ENCODE results near the gene EIF4G3. TPM values are rescaled to one million over a fixed set of nuclear protein-coding genes. Genes with fewer than 3 reads are reported as not detected.
"Not testable (repeated sequence)": the region's sequence is repeated elsewhere in the genome, so short reads cannot be mapped to it uniquely, and the experiment has no call there.

The EIF4G3 gene
- total RNA-seq, 4 donors from 2014 or later: 41.2 to 57.3 (median 50.0) TPM

- TF ChIP-seq POLR2A (IDR thresholded peaks at IDR 0.05): no peak
- TF ChIP-seq EP300 (IDR thresholded peaks at IDR 0.05): no peak
- TF ChIP-seq CTCF (IDR thresholded peaks at IDR 0.05): no peak
- Histone ChIP-seq H3K36me3 (peaks cover 0 to 39% (median 0%) of the 10 kb centered on the region in 3 donors), H3K4me3 (no peak overlapping the region), H3K9me3 (no peaks in the 10 kb centered on the region), H3K27ac (no peak overlapping the region), H3K4me1 (no peaks in the 10 kb centered on the region), H3K27me3 (no peaks in the 10 kb centered on the region)
- WGBS, 2 donors: 93% methylated on average over 4 of the region's 4 CpGs
- no peak for DNase-seq (ENCODE audit: low spot score in 2 of 2)
Observed at GRCh38 chr1:20814534-20814871, 362.2 kb downstream of the EIF4G3 start.

GRCh38 chr1:20811916-20812315 is 364.8 kb downstream of the EIF4G3 start:
- no peak for DNase-seq (ENCODE audit: low spot score in 2 of 2)
- Histone ChIP-seq H3K4me1 (no peaks in the 10 kb centered on the region), H3K9me3 (no peaks in the 10 kb centered on the region), H3K27ac (no peak overlapping the region), H3K4me3 (no peak overlapping the region), H3K27me3 (no peaks in the 10 kb centered on the region), H3K36me3 (peaks cover 0 to 46% (median 0%) of the 10 kb centered on the region in 3 donors)
- TF ChIP-seq CTCF (IDR thresholded peaks at IDR 0.05): no peak
- 87 to 90% methylated on average over 5 of the region's 5 CpGs for WGBS, 2 donors

GRCh38 chr1:20793236-20793635 is 383.5 kb downstream of the EIF4G3 start:
- no peaks in the 10 kb centered on the region for H3K9me3 ChIP-seq
- 98% methylated on average over 4 of the region's 4 CpGs for WGBS, 2 donors
- H3K27ac ChIP-seq: no peak overlapping the region
- no peaks in the 10 kb centered on the region for H3K27me3 ChIP-seq
- no peaks in the 10 kb centered on the region for H3K36me3 ChIP-seq
- no peak for TF ChIP-seq CTCF (IDR thresholded peaks at IDR 0.05)
- TF ChIP-seq EP300 (IDR thresholded peaks at IDR 0.05): no peak
- TF ChIP-seq POLR2A (IDR thresholded peaks at IDR 0.05): no peak
- peaks cover 0 to 3% (median under 1%) of the 10 kb centered on the region in 4 donors for H3K4me1 ChIP-seq
- no peak for DNase-seq (ENCODE audit: low spot score in 2 of 2)
- no peak overlapping the region for H3K4me3 ChIP-seq

GRCh38 chr1:20792196-20792595 is 384.5 kb downstream of the EIF4G3 start:
- H3K9me3 ChIP-seq: no peaks in the 10 kb centered on the region
- TF ChIP-seq EP300 (IDR thresholded peaks at IDR 0.05) (no peak), POLR2A (IDR thresholded peaks at IDR 0.05) (no peak), CTCF (IDR thresholded peaks at IDR 0.05) (no peak)
- DNase-seq (ENCODE audit: low spot score in 2 of 2): no peak
- no peaks in the 10 kb centered on the region for H3K36me3 ChIP-seq
- 77 to 85% methylated on average over 2 of the region's 2 CpGs for WGBS, 2 donors
- H3K27me3 ChIP-seq: no peaks in the 10 kb centered on the region
- H3K27ac ChIP-seq: no peak overlapping the region
- peaks cover 0 to 8% (median 5%) of the 10 kb centered on the region in 4 donors for H3K4me1 ChIP-seq
- no peak overlapping the region for H3K4me3 ChIP-seq

- Histone ChIP-seq H3K9me3 (no peaks in the 10 kb centered on the region), H3K27ac (no peak overlapping the region), H3K36me3 (no peaks in the 10 kb centered on the region), H3K4me1 (peaks cover 0 to 8% (median 5%) of the 10 kb centered on the region in 4 donors), H3K4me3 (no peak overlapping the region), H3K27me3 (no peaks in the 10 kb centered on the region)
- no peak for DNase-seq (ENCODE audit: low spot score in 2 of 2)
- no peak for TF ChIP-seq CTCF (IDR thresholded peaks at IDR 0.05)
- no peak for TF ChIP-seq POLR2A (IDR thresholded peaks at IDR 0.05)
- TF ChIP-seq EP300 (IDR thresholded peaks at IDR 0.05): no peak
- WGBS, 2 donors: 92 to 97% methylated on average over 3 of the region's 3 CpGs
Observed at GRCh38 chr1:20790785-20791184, 385.9 kb downstream of the EIF4G3 start.

GRCh38 chr1:20789598-20789997 is 387.1 kb downstream of the EIF4G3 start:
- not testable (repeated sequence) for H3K9me3 ChIP-seq; DNase-seq (ENCODE audit: low spot score in 2 of 2); H3K27me3 ChIP-seq; H3K27ac ChIP-seq; H3K4me3 ChIP-seq; H3K36me3 ChIP-seq
- peaks cover 4 to 19% (median 10%) of the 10 kb centered on the region in 4 donors for H3K4me1 ChIP-seq
- WGBS, 2 donors: 89 to 95% methylated on average over 9 of the region's 9 CpGs
